ENCODE measurements around the gene CD2.

The CD2 gene

GRCh38 chr1:116733476-116734365 is 20.5 kb upstream of the CD2 start:
- H3K4me1 ChIP-seq (ENCODE audit: control insufficient read depth, insufficient read depth, low read length) = no peaks in the 10 kb centered on the region
- no peak overlapping the region for H3K27ac ChIP-seq (ENCODE audit: low read length)
- no peaks in the 10 kb centered on the region for H3K27me3 ChIP-seq (ENCODE audit: control insufficient read depth, insufficient read depth, low read length)
- no peaks in the 10 kb centered on the region for H3K36me3 ChIP-seq (ENCODE audit: control insufficient read depth, insufficient read depth, low read length)
- WGBS (ENCODE audit: insufficient coverage, insufficient read length) = no CpG with 5 or more reads among the region's 5 CpGs
- DNase-seq (ENCODE audit: low read depth, low spot score) = no peak
- no peaks in the 10 kb centered on the region for H3K9me3 ChIP-seq (ENCODE audit: control insufficient read depth, insufficient read depth, low read length)
- no peak overlapping the region for H3K4me3 ChIP-seq (ENCODE audit: low read length)

- no peaks in the 10 kb centered on the region for H3K27me3 ChIP-seq (ENCODE audit: control insufficient read depth, insufficient read depth, low read length)
Observed at GRCh38 chr1:116735246-116735645, 19.0 kb upstream of the CD2 start.

GRCh38 chr1:116737020-116737854 is 17.0 kb upstream of the CD2 start:
- no CpG with 5 or more reads among the region's 8 CpGs for WGBS (ENCODE audit: insufficient coverage, insufficient read length)
- DNase-seq (ENCODE audit: low read depth, low spot score) = no peak
- Histone ChIP-seq H3K36me3 (ENCODE audit: control insufficient read depth, insufficient read depth, low read length) (no peaks in the 10 kb centered on the region), H3K4me1 (ENCODE audit: control insufficient read depth, insufficient read depth, low read length) (no peaks in the 10 kb centered on the region), H3K4me3 (ENCODE audit: low read length) (no peak overlapping the region), H3K27me3 (ENCODE audit: control insufficient read depth, insufficient read depth, low read length) (no peaks in the 10 kb centered on the region), H3K27ac (ENCODE audit: low read length) (no peak overlapping the region), H3K9me3 (ENCODE audit: control insufficient read depth, insufficient read depth, low read length) (no peaks in the 10 kb centered on the region)

More at GRCh38 chr1:116735246-116735645, 19.0 kb upstream of the CD2 start:
- Histone ChIP-seq H3K36me3 (ENCODE audit: control insufficient read depth, insufficient read depth, low read length) (no peaks in the 10 kb centered on the region), H3K4me1 (ENCODE audit: control insufficient read depth, insufficient read depth, low read length) (no peaks in the 10 kb centered on the region), H3K4me3 (ENCODE audit: low read length) (no peak overlapping the region), H3K9me3 (ENCODE audit: control insufficient read depth, insufficient read depth, low read length) (no peaks in the 10 kb centered on the region), H3K27ac (ENCODE audit: low read length) (no peak overlapping the region)
- no peak for DNase-seq (ENCODE audit: low read depth, low spot score)
- no CpG with 5 or more reads among the region's 8 CpGs for WGBS (ENCODE audit: insufficient coverage, insufficient read length)

GRCh38 chr1:116737855-116738321 is 16.3 kb upstream of the CD2 start:
- no peak overlapping the region for H3K27ac ChIP-seq (ENCODE audit: low read length)
- H3K4me3 ChIP-seq (ENCODE audit: low read length) = no peak overlapping the region
- H3K4me1 ChIP-seq (ENCODE audit: control insufficient read depth, insufficient read depth, low read length) = no peaks in the 10 kb centered on the region
- no peak for DNase-seq (ENCODE audit: low read depth, low spot score)
- H3K27me3 ChIP-seq (ENCODE audit: control insufficient read depth, insufficient read depth, low read length) = no peaks in the 10 kb centered on the region
- no CpG with 5 or more reads among the region's 7 CpGs for WGBS (ENCODE audit: insufficient coverage, insufficient read length)
- H3K9me3 ChIP-seq (ENCODE audit: control insufficient read depth, insufficient read depth, low read length) = peaks cover under 1% of the 10 kb centered on the region; the same call in 1 of the 2 replicates
- H3K36me3 ChIP-seq (ENCODE audit: control insufficient read depth, insufficient read depth, low read length) = no peaks in the 10 kb centered on the region

- Histone ChIP-seq H3K27ac (ENCODE audit: low read length) (no peak overlapping the region), H3K9me3 (ENCODE audit: control insufficient read depth, insufficient read depth, low read length) (peaks cover 5% of the 10 kb centered on the region), H3K36me3 (ENCODE audit: control insufficient read depth, insufficient read depth, low read length) (no peaks in the 10 kb centered on the region), H3K4me3 (ENCODE audit: low read length) (no peak overlapping the region), H3K27me3 (ENCODE audit: control insufficient read depth, insufficient read depth, low read length) (no peaks in the 10 kb centered on the region), H3K4me1 (ENCODE audit: control insufficient read depth, insufficient read depth, low read length) (no peaks in the 10 kb centered on the region)
- no CpG with 5 or more reads among the region's 9 CpGs for WGBS (ENCODE audit: insufficient coverage, insufficient read length)
- no peak for DNase-seq (ENCODE audit: low read depth, low spot score)
Observed at GRCh38 chr1:116738673-116739370, 15.4 kb upstream of the CD2 start.

- no peak for DNase-seq (ENCODE audit: low read depth, low spot score)
- H3K9me3 ChIP-seq (ENCODE audit: control insufficient read depth, insufficient read depth, low read length) = peaks cover 7% of the 10 kb centered on the region
- H3K27me3 ChIP-seq (ENCODE audit: control insufficient read depth, insufficient read depth, low read length) = no peaks in the 10 kb centered on the region
- no peak overlapping the region for H3K4me3 ChIP-seq (ENCODE audit: low read length)
- H3K36me3 ChIP-seq (ENCODE audit: control insufficient read depth, insufficient read depth, low read length) = no peaks in the 10 kb centered on the region
- H3K4me1 ChIP-seq (ENCODE audit: control insufficient read depth, insufficient read depth, low read length) = no peaks in the 10 kb centered on the region
- WGBS (ENCODE audit: insufficient coverage, insufficient read length) = no CpG with 5 or more reads among the region's 7 CpGs
- H3K27ac ChIP-seq (ENCODE audit: low read length) = no peak overlapping the region
Observed at GRCh38 chr1:116739371-116740012, 14.7 kb upstream of the CD2 start.

GRCh38 chr1:116740296-116740695 is 13.9 kb upstream of the CD2 start:
- peaks cover 7% of the 10 kb centered on the region for H3K9me3 ChIP-seq (ENCODE audit: control insufficient read depth, insufficient read depth, low read length)
- no peak overlapping the region for H3K27ac ChIP-seq (ENCODE audit: low read length)
- H3K36me3 ChIP-seq (ENCODE audit: control insufficient read depth, insufficient read depth, low read length) = no peaks in the 10 kb centered on the region
- no CpG with 5 or more reads among the region's 6 CpGs for WGBS (ENCODE audit: insufficient coverage, insufficient read length)
- DNase-seq (ENCODE audit: low read depth, low spot score) = no peak
- no peaks in the 10 kb centered on the region for H3K27me3 ChIP-seq (ENCODE audit: control insufficient read depth, insufficient read depth, low read length)
- H3K4me3 ChIP-seq (ENCODE audit: low read length) = no peak overlapping the region
- H3K4me1 ChIP-seq (ENCODE audit: control insufficient read depth, insufficient read depth, low read length) = no peaks in the 10 kb centered on the region

GRCh38 chr1:116740746-116741145 is 13.5 kb upstream of the CD2 start:
- Histone ChIP-seq H3K27me3 (ENCODE audit: control insufficient read depth, insufficient read depth, low read length) (no peaks in the 10 kb centered on the region), H3K27ac (ENCODE audit: low read length) (no peak overlapping the region), H3K9me3 (ENCODE audit: control insufficient read depth, insufficient read depth, low read length) (peaks cover 7% of the 10 kb centered on the region), H3K36me3 (ENCODE audit: control insufficient read depth, insufficient read depth, low read length) (no peaks in the 10 kb centered on the region), H3K4me3 (ENCODE audit: low read length) (no peak overlapping the region), H3K4me1 (ENCODE audit: control insufficient read depth, insufficient read depth, low read length) (no peaks in the 10 kb centered on the region)
- WGBS (ENCODE audit: insufficient coverage, insufficient read length) = no CpG with 5 or more reads among the region's 2 CpGs
- no peak for DNase-seq (ENCODE audit: low read depth, low spot score)

- no peaks in the 10 kb centered on the region for H3K4me1 ChIP-seq (ENCODE audit: control insufficient read depth, insufficient read depth, low read length)
- no peak for DNase-seq (ENCODE audit: low read depth, low spot score)
- no peak overlapping the region for H3K4me3 ChIP-seq (ENCODE audit: low read length)
- WGBS (ENCODE audit: insufficient coverage, insufficient read length) = no CpG with 5 or more reads among the region's 42 CpGs
- no peak overlapping the region for H3K27ac ChIP-seq (ENCODE audit: low read length)
- no peaks in the 10 kb centered on the region for H3K36me3 ChIP-seq (ENCODE audit: control insufficient read depth, insufficient read depth, low read length)
- no peaks in the 10 kb centered on the region for H3K27me3 ChIP-seq (ENCODE audit: control insufficient read depth, insufficient read depth, low read length)
- peaks cover 7% of the 10 kb centered on the region for H3K9me3 ChIP-seq (ENCODE audit: control insufficient read depth, insufficient read depth, low read length)
Observed at GRCh38 chr1:116741836-116742565, 12.2 kb upstream of the CD2 start.
